ENCODE results near the gene ALOXE3. TPM values are rescaled to one million over a fixed set of nuclear protein-coding genes. Genes with fewer than 3 reads are reported as not detected.
A peak's percentile ranks its signal among the peaks of the same experiment; 100 is the strongest.

ALOXE3 gene
- total RNA-seq, 1 experiment from 2014 or later, result not detected

DNA sequence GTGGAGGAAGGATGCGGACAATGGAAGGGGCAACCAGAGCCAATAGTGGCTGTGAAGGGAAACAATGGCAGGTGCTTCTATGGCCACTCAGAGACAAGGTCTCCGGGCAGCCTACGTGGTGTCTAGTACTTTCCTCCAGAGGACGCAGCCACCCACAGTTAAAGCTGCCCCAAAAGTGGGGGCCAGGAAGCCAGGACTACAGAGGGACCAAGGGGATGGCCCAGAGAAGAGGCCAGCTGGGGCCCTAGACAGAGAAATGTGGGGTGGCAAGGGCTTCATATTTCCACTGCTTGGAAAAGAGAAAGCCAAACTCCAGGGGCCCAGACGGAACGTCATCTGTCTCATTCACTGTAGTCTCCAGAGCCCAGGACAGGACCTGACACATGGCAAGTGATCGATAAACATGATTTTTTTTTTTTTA, 34.7 kb upstream of the ALOXE3 start:
- Mint-ChIP-seq H3K9me3 (ENCODE audit: low read depth, unreplicated experiment) (no peaks in the 10 kb centered on the region), H3K27ac (ENCODE audit: unreplicated experiment) (no peak overlapping the region), H3K36me3 (ENCODE audit: insufficient read depth, unreplicated experiment) (peaks cover 7% of the 10 kb centered on the region), H3K4me1 (ENCODE audit: low read depth, unreplicated experiment) (no peaks in the 10 kb centered on the region), H3K4me3 (ENCODE audit: low read depth, unreplicated experiment) (no peak overlapping the region), H3K27me3 (ENCODE audit: unreplicated experiment) (no peaks in the 10 kb centered on the region)
- BruUV-seq (replicated peaks), result no TSS peak
- TF ChIP-seq CTCF (IDR thresholded peaks at IDR 0.05; ENCODE audit: unreplicated experiment), result no peak
- intact Hi-C loops (cut with micrococcal nuclease; ENCODE audit: unreplicated experiment), result no loop called here
- no peak for DNase-seq
- CTCF ChIA-PET, result interaction anchor here (0.8 to 1.1 kb wide), 2 partner anchors 26 to 68 kb away, joined by 3 to 7 read pairs; no protein-coding TSS in a partner anchor

- CTCF ChIA-PET, result no interaction called here
- BruUV-seq (replicated peaks), result no TSS peak
These were observed 33.9 kb upstream of the ALOXE3 start, which contains the start of gene PER1 for GRCh38 chr17:8152112-8152775. Gene PER1 (minus strand): TSS chr17:8152404. CDS start chr17:8150706, 1,698 bp downstream.

GRCh38 chr17:8151641-8152111, 33.4 kb upstream of the ALOXE3 start:
- TF ChIP-seq CTCF (IDR thresholded peaks at IDR 0.05; ENCODE audit: unreplicated experiment), result no peak
- Mint-ChIP-seq H3K9me3 (ENCODE audit: low read depth, unreplicated experiment) (no peaks in the 10 kb centered on the region), H3K27ac (ENCODE audit: unreplicated experiment) (peak overlapping the region; percentile 70), H3K36me3 (ENCODE audit: insufficient read depth, unreplicated experiment) (peaks cover 17% of the 10 kb centered on the region), H3K27me3 (ENCODE audit: unreplicated experiment) (no peaks in the 10 kb centered on the region), H3K4me3 (ENCODE audit: low read depth, unreplicated experiment) (peak overlapping the region; percentile 71), H3K4me1 (ENCODE audit: low read depth, unreplicated experiment) (no peaks in the 10 kb centered on the region)
- DNase-seq, result no peak
- intact Hi-C loops (cut with micrococcal nuclease; ENCODE audit: unreplicated experiment), result no loop called here
- BruUV-seq (replicated peaks), result no TSS peak
- CTCF ChIA-PET, result no interaction called here

More at GRCh38 chr17:8152112-8152775, 33.9 kb upstream of the ALOXE3 start, which contains the start of gene PER1:
- Mint-ChIP-seq H3K27me3 (ENCODE audit: unreplicated experiment) (no peaks in the 10 kb centered on the region), H3K4me1 (ENCODE audit: low read depth, unreplicated experiment) (no peaks in the 10 kb centered on the region), H3K4me3 (ENCODE audit: low read depth, unreplicated experiment) (peak within 1 kb of the TSS; percentile 71), H3K36me3 (ENCODE audit: insufficient read depth, unreplicated experiment) (peaks cover 11% of the 10 kb centered on the region), H3K27ac (ENCODE audit: unreplicated experiment) (peak within 1 kb of the TSS; percentile 70), H3K9me3 (ENCODE audit: low read depth, unreplicated experiment) (no peaks in the 10 kb centered on the region)
- intact Hi-C loops (cut with micrococcal nuclease; ENCODE audit: unreplicated experiment), result no loop called here
- peak; percentile 88 for DNase-seq
- no peak for TF ChIP-seq CTCF (IDR thresholded peaks at IDR 0.05; ENCODE audit: unreplicated experiment)

- CTCF ChIA-PET, result no interaction called here
- Mint-ChIP-seq H3K4me3 (ENCODE audit: low read depth, unreplicated experiment) (peak overlapping the region; percentile 71), H3K9me3 (ENCODE audit: low read depth, unreplicated experiment) (no peaks in the 10 kb centered on the region), H3K4me1 (ENCODE audit: low read depth, unreplicated experiment) (no peaks in the 10 kb centered on the region), H3K27me3 (ENCODE audit: unreplicated experiment) (no peaks in the 10 kb centered on the region), H3K27ac (ENCODE audit: unreplicated experiment) (no peak overlapping the region), H3K36me3 (ENCODE audit: insufficient read depth, unreplicated experiment) (peaks cover 18% of the 10 kb centered on the region)
- no TSS peak for BruUV-seq (replicated peaks)
- no peak for DNase-seq
- no peak for TF ChIP-seq CTCF (IDR thresholded peaks at IDR 0.05; ENCODE audit: unreplicated experiment)
- intact Hi-C loops (cut with micrococcal nuclease; ENCODE audit: unreplicated experiment), result no loop called here
These were observed 32.9 kb upstream of the ALOXE3 start for GRCh38 chr17:8151120-8151640.
